MM.1S (cell line): ENCODE data around the gene WWTR1.

Source experiments
- DNase-seq: peaks from one replicate; pipeline ENCODE4 v3.0.0-alpha.2; 2015
- H2AFZ ChIP-seq: fragments of 300-600 bp; sonication (generic); 2 replicates; pipeline ENCODE4 v1.6.0; 2016; ENCODE audit warnings: antibody characterized with exemption, low read length
- H3F3A ChIP-seq: fragments of 300-600 bp; sonication (generic); 2 replicates; pipeline ENCODE4 v1.6.1; 2016; ENCODE audit warnings: mild to moderate bottlenecking, antibody characterized with exemption, low read length, moderate library complexity, mixed read lengths; ENCODE audit not compliant: insufficient read depth
- H3K27ac ChIP-seq: fragments of 300-600 bp; sonication (generic); 2 replicates; pipeline ENCODE4 v1.5.1; 2016; ENCODE audit warnings: mild to moderate bottlenecking, low read length
- H3K27me3 ChIP-seq: fragments of 300-600 bp; sonication (generic); replicated peaks from 2 replicates; pipeline ENCODE4 v1.6.0; 2016; ENCODE audit warnings: low read length; ENCODE audit not compliant: insufficient read depth
- H3K36me3 ChIP-seq: fragments of 300-600 bp; sonication (generic); replicated peaks from 2 replicates; pipeline ENCODE4 v1.6.1; 2016; ENCODE audit warnings: mild to moderate bottlenecking, low read length, mixed read lengths; ENCODE audit not compliant: insufficient read depth
- H3K4me1 ChIP-seq: fragments of 300-600 bp; sonication (generic); 2 replicates; pipeline ENCODE4 v1.6.1; 2016; ENCODE audit warnings: low read length, mixed read lengths
- H3K4me2 ChIP-seq: fragments of 300-600 bp; sonication (generic); 2 replicates; pipeline ENCODE4 v1.6.0; 2016; ENCODE audit warnings: low read depth, low read length
- H3K4me3 ChIP-seq: fragments of 300-600 bp; sonication (generic); 2 replicates; pipeline ENCODE4 v1.5.1; 2016; ENCODE audit warnings: low read length, mixed read lengths
- H3K79me2 ChIP-seq: fragments of 300-600 bp; sonication (generic); 2 replicates; pipeline ENCODE4 v1.6.1; 2016; ENCODE audit warnings: mixed run types, low read length, mixed read lengths
- H3K9ac ChIP-seq: fragments of 300-600 bp; sonication (generic); 2 replicates; pipeline ENCODE4 v1.6.1; 2016; ENCODE audit warnings: low read length, mixed read lengths
- H3K9me2 ChIP-seq: fragments of 300-600 bp; sonication (generic); replicated peaks from 2 replicates; pipeline ENCODE4 v1.6.1; 2016; ENCODE audit warnings: mild to moderate bottlenecking, low read length, mixed read lengths; ENCODE audit not compliant: insufficient read depth
- H3K9me3 ChIP-seq: fragments of 300-600 bp; sonication (generic); replicated peaks from 2 replicates; pipeline ENCODE4 v1.6.1; 2016; ENCODE audit warnings: mild to moderate bottlenecking, low read length, mixed read lengths; ENCODE audit not compliant: insufficient read depth
- H4K20me1 ChIP-seq: fragments of 300-600 bp; sonication (generic); 2 replicates; pipeline ENCODE4 v1.6.1; 2016; ENCODE audit warnings: mild to moderate bottlenecking, low read length, moderate library complexity, mixed read lengths; ENCODE audit not compliant: insufficient read depth
- CTCF ChIP-seq: fragments of 300-600 bp; sonication (generic); IDR thresholded peaks from 2 replicates; pipeline ENCODE4 v1.5.1; 2016; ENCODE audit warnings: antibody characterized with exemption, low read length, mixed read lengths
- EZH2 ChIP-seq: fragments of 300-600 bp; sonication (generic); optimal IDR thresholded peaks from 2 replicates; pipeline ENCODE3; 2017; ENCODE audit warnings: low read depth, mild to moderate bottlenecking, antibody characterized with exemption, low read length, mixed read lengths
- EZH2phosphoT487 ChIP-seq: fragments of 300-600 bp; sonication (generic); IDR thresholded peaks from 2 replicates; pipeline ENCODE4 v1.6.1; 2018; ENCODE audit warnings: antibody characterized with exemption, low read length

Gene WWTR1

GRCh38 chr3:149481056-149481455 is 176.8 kb downstream of the WWTR1 start:
- no peaks in the 10 kb centered on the region for H3F3A ChIP-seq
- DNase-seq = no peak
- H3K4me1 ChIP-seq = no peaks in the 10 kb centered on the region
- no peak overlapping the region for H3K4me3 ChIP-seq
- H3K27ac ChIP-seq = no peak overlapping the region
- H4K20me1 ChIP-seq = no peaks in the 10 kb centered on the region
- no peaks in the 10 kb centered on the region for H3K27me3 ChIP-seq
- no peak overlapping the region for H2AFZ ChIP-seq
- no peak overlapping the region for H3K9ac ChIP-seq
- no peaks in the 10 kb centered on the region for H3K36me3 ChIP-seq
- no peaks in the 10 kb centered on the region for H3K79me2 ChIP-seq
- no peak for TF ChIP-seq EZH2
- TF ChIP-seq CTCF = no peak
- no peak for TF ChIP-seq EZH2phosphoT487
- H3K9me3 ChIP-seq = no peaks in the 10 kb centered on the region
- no peaks in the 10 kb centered on the region for H3K9me2 ChIP-seq
- H3K4me2 ChIP-seq = no peak overlapping the region

- H2AFZ ChIP-seq = peak overlapping the region; percentile 28; the same call in 1 of the 2 replicates
- no peak overlapping the region for H3K4me2 ChIP-seq
- no peaks in the 10 kb centered on the region for H3F3A ChIP-seq
- H3K27me3 ChIP-seq = no peaks in the 10 kb centered on the region
- peak; percentile 81 for DNase-seq
- no peak overlapping the region for H3K27ac ChIP-seq
- no peaks in the 10 kb centered on the region for H3K4me1 ChIP-seq
- H3K9ac ChIP-seq = no peak overlapping the region
- H3K4me3 ChIP-seq = no peak overlapping the region
- H3K36me3 ChIP-seq = no peaks in the 10 kb centered on the region
- no peaks in the 10 kb centered on the region for H3K79me2 ChIP-seq
- H4K20me1 ChIP-seq = no peaks in the 10 kb centered on the region
- no peaks in the 10 kb centered on the region for H3K9me3 ChIP-seq
- H3K9me2 ChIP-seq = no peaks in the 10 kb centered on the region
- TF ChIP-seq CTCF (peak; percentile 93), EZH2phosphoT487 (no peak), EZH2 (no peak)
Measured at GRCh38 chr3:149480326-149481017, 177.4 kb downstream of the WWTR1 start.

- no peaks in the 10 kb centered on the region for H3K4me1 ChIP-seq
- DNase-seq = no peak
- H3K4me2 ChIP-seq = no peak overlapping the region
- no peak overlapping the region for H3K4me3 ChIP-seq
- no peaks in the 10 kb centered on the region for H3K27me3 ChIP-seq
- H3K27ac ChIP-seq = no peak overlapping the region
- H3K79me2 ChIP-seq = no peaks in the 10 kb centered on the region
- H3K36me3 ChIP-seq = no peaks in the 10 kb centered on the region
- H2AFZ ChIP-seq = peak overlapping the region; percentile 28; the same call in 1 of the 2 replicates
- H3K9me2 ChIP-seq = no peaks in the 10 kb centered on the region
- no peaks in the 10 kb centered on the region for H3F3A ChIP-seq
- no peaks in the 10 kb centered on the region for H4K20me1 ChIP-seq
- no peak overlapping the region for H3K9ac ChIP-seq
- H3K9me3 ChIP-seq = no peaks in the 10 kb centered on the region
- TF ChIP-seq EZH2 = no peak
- TF ChIP-seq EZH2phosphoT487 = no peak
- TF ChIP-seq CTCF = no peak
Measured at GRCh38 chr3:149479621-149480325, 178.1 kb downstream of the WWTR1 start.
